CD8-positive, alpha-beta memory T cell (primary cell): ENCODE results near the gene FAM107A. TPM values are rescaled to one million over a fixed set of nuclear protein-coding genes. Genes with fewer than 3 reads are reported as not detected.

Experiments
- CTCF ChIA-PET: fragments of 350-600 bp; sonication (Branson Sonifier 250); formaldehyde crosslinking; loops from one replicate; lab custom pipeline; 2021; ENCODE audit warnings: antibody characterized with exemption; lab: Charles Lee
- POLR2A ChIA-PET: fragments of 350-600 bp; sonication (Branson Sonifier 250); formaldehyde crosslinking; loops from one replicate; lab custom pipeline; 2021; ENCODE audit warnings: antibody characterized with exemption; lab: Charles Lee
- DNase-seq, 5 donors: peaks; one replicate each; pipeline versions ENCODE4 v3.0.0 to v3.0.0-alpha.2; 2020 to 2022; ENCODE audit warnings: mixed read lengths in 1 of 5
- H3K27ac ChIP-seq: one replicate; pipeline ENCODE4 v1.7.0; 2013; ENCODE audit warnings: low read depth, mild to moderate bottlenecking, low read length, moderate library complexity
- H3K27me3 ChIP-seq: 2 replicates; pipeline ENCODE4 v1.7.0; 2013; ENCODE audit warnings: low read length, mild to moderate bottlenecking; ENCODE audit not compliant: insufficient read depth, poor library complexity, severe bottlenecking
- H3K36me3 ChIP-seq: 2 replicates; pipeline ENCODE4 v1.7.0; 2013; ENCODE audit warnings: mild to moderate bottlenecking, low read length, moderate library complexity; ENCODE audit not compliant: insufficient read depth
- H3K4me1 ChIP-seq: 2 replicates; pipeline ENCODE4 v1.7.0; 2013; ENCODE audit warnings: mild to moderate bottlenecking, low read length, moderate library complexity; ENCODE audit not compliant: insufficient read depth
- H3K4me3 ChIP-seq: 2 replicates; pipeline ENCODE4 v1.7.0; 2013; ENCODE audit warnings: mild to moderate bottlenecking, low read length
- H3K9me3 ChIP-seq: 2 replicates; pipeline ENCODE4 v1.7.0; 2013; ENCODE audit warnings: mild to moderate bottlenecking, low read length
- H3K27ac Mint-ChIP-seq, 8 donors: one replicate each; pipeline ENCODE4 v1.8.0; 2020 to 2021; ENCODE audit warnings: mixed read lengths in 8 of 8, mild to moderate bottlenecking in 6 of 8, inconsistent platforms in 3 of 8, moderate library complexity in 3 of 8
- H3K27me3 Mint-ChIP-seq, 2 donors: one replicate each; pipeline ENCODE4 v1.8.0; 2020 to 2021; ENCODE audit warnings: mixed read lengths in 2 of 2, mild to moderate bottlenecking in 1 of 2, moderate library complexity in 1 of 2
- H3K36me3 Mint-ChIP-seq, 3 donors: one replicate each; pipeline ENCODE4 v1.8.0; 2020 to 2021; ENCODE audit warnings: mixed read lengths in 3 of 3, inconsistent platforms in 1 of 3, mild to moderate bottlenecking in 1 of 3
- H3K4me1 Mint-ChIP-seq, 3 donors: one replicate each; pipeline ENCODE4 v1.8.0; 2020 to 2021; ENCODE audit warnings: mixed read lengths in 3 of 3, inconsistent platforms in 1 of 3, mild to moderate bottlenecking in 1 of 3
- H3K4me3 Mint-ChIP-seq, 7 donors: one replicate each; pipeline ENCODE4 v1.8.0; 2020 to 2021; ENCODE audit warnings: mixed read lengths in 7 of 7, mild to moderate bottlenecking in 6 of 7, moderate library complexity in 4 of 7, inconsistent platforms in 2 of 7
- H3K9me3 Mint-ChIP-seq, 5 donors: one replicate each; pipeline ENCODE4 v1.8.0; 2020 to 2022; ENCODE audit warnings: mixed read lengths in 5 of 5, mild to moderate bottlenecking in 3 of 5, moderate library complexity in 2 of 5, inconsistent platforms in 1 of 5
- polyA plus RNA-seq: library from polyadenylated mRNA; unstranded; fragments of 300-500 nt; fragmentation: Illumina TruSeq; gene quantifications from one replicate; pipeline ENCODE4 v1.2.3, GENCODE V29; 2021
- total RNA-seq, 2 experiments: library from RNA; stranded (reverse); gene quantifications; one replicate each; pipeline ENCODE4 v1.2.3, GENCODE V29; 2021

FAM107A gene
- total and polyA plus RNA-seq, 3 experiments from 2014 or later = not detected

- CTCF ChIA-PET = interaction anchor here (0.5 to 1.5 kb wide), 2 partner anchors 12 to 38 kb away, joined by 3 read pairs; no protein-coding TSS in a partner anchor
- POLR2A ChIA-PET = no interaction called here
- H3K36me3 ChIP-seq = no peaks in the 10 kb centered on the region
- no peaks in the 10 kb centered on the region for H3K9me3 ChIP-seq
- Mint-ChIP-seq H3K4me1 (no peaks in the 10 kb centered on the region), H3K36me3 (peaks cover 0 to 3% (median 3%) of the 10 kb centered on the region in 3 donors), H3K4me3 (no peak overlapping the region), H3K9me3 (no peaks in the 10 kb centered on the region), H3K27ac (no peak overlapping the region), H3K27me3 (peaks cover 0 to 5% of the 10 kb centered on the region in 2 donors)
- H3K4me1 ChIP-seq = no peaks in the 10 kb centered on the region
- no peak overlapping the region for H3K27ac ChIP-seq
- H3K27me3 ChIP-seq = no peaks in the 10 kb centered on the region
- no peak overlapping the region for H3K4me3 ChIP-seq
- no peak for DNase-seq
These were observed 62.8 kb downstream of the FAM107A start for GRCh38 chr3:58514405-58514804.

Other genes with a start within 250 kb of the FAM107A start
- gene PXK, start 244.5 kb downstream of the FAM107A start, total RNA-seq = 10 to 100 TPM; 24.8 to 27.2 TPM
- gene PXK, start 244.5 kb downstream of the FAM107A start, polyA plus RNA-seq = 27.8 TPM
- gene PDHB, start 143.6 kb downstream of the FAM107A start, total RNA-seq = 10 to 100 TPM; 64.2 to 64.8 TPM
- 91.2 TPM for gene PDHB, start 143.6 kb downstream of the FAM107A start, polyA plus RNA-seq
- gene KCTD6, start 85.3 kb downstream of the FAM107A start, total RNA-seq = 1 to 10 TPM; 5.5 to 5.9 TPM
- gene KCTD6, start 85.3 kb downstream of the FAM107A start, polyA plus RNA-seq = 12.2 TPM
- gene ACOX2, start 40.2 kb downstream of the FAM107A start, total RNA-seq = not detected
- not detected for gene ACOX2, start 40.2 kb downstream of the FAM107A start, polyA plus RNA-seq
- not detected for gene FAM3D, start 89.4 kb upstream of the FAM107A start, total RNA-seq
- gene FAM3D, start 89.4 kb upstream of the FAM107A start, polyA plus RNA-seq = not detected